Small intestine (tissue), 16 donors: ENCODE data around the gene OSBP2. TPM values are rescaled to one million over a fixed set of nuclear protein-coding genes. Genes with fewer than 3 reads are reported as not detected.

Experiments used
- DNase-seq, 2 donors: peaks; one replicate each; pipeline versions ENCODE4 v3.0.0 to v3.0.0-alpha.2; 2013
- FAIRE-seq: peaks from 2 replicates; lab custom pipeline; 2012; peaks lifted over from hg19 to GRCh38; lab: Jason Lieb, UNC
- H3K27ac ChIP-seq, 3 donors: one replicate each; pipeline ENCODE4 v1.5.1; 2013; ENCODE audit warnings: low read length in 2 of 3, mild to moderate bottlenecking in 2 of 3, control low read depth in 1 of 3, inconsistent platforms in 1 of 3, low read depth in 1 of 3, moderate library complexity in 1 of 3
- H3K27me3 ChIP-seq, 3 donors: one replicate each; pipeline ENCODE4 v1.6.1; 2013; ENCODE audit warnings: low read length in 3 of 3, inconsistent platforms in 1 of 3; ENCODE audit not compliant: control insufficient read depth in 3 of 3, insufficient read depth in 3 of 3
- H3K36me3 ChIP-seq, 3 donors: one replicate each; pipeline ENCODE4 v1.6.1; 2013; ENCODE audit warnings: low read length in 3 of 3, inconsistent platforms in 1 of 3, low read depth in 1 of 3, mild to moderate bottlenecking in 1 of 3, moderate library complexity in 1 of 3; ENCODE audit not compliant: control insufficient read depth in 3 of 3, insufficient read depth in 2 of 3
- H3K4me1 ChIP-seq, 3 donors: one replicate each; pipeline ENCODE4 v1.6.1; 2013; ENCODE audit warnings: low read length in 2 of 3, inconsistent platforms in 1 of 3, low read depth in 1 of 3, mild to moderate bottlenecking in 1 of 3, moderate library complexity in 1 of 3; ENCODE audit not compliant: control insufficient read depth in 3 of 3, insufficient read depth in 2 of 3
- H3K4me3 ChIP-seq, 3 donors: one replicate each; pipeline ENCODE4 v1.5.1; 2013; ENCODE audit warnings: low read length in 3 of 3, control low read depth in 1 of 3, inconsistent platforms in 1 of 3, low read depth in 1 of 3, mild to moderate bottlenecking in 1 of 3, moderate library complexity in 1 of 3
- H3K9me3 ChIP-seq, 2 donors: one replicate each; pipeline ENCODE4 v1.6.1; 2013; ENCODE audit warnings: low read depth in 1 of 2, low read length in 1 of 2; ENCODE audit not compliant: control insufficient read depth in 2 of 2, insufficient read depth in 1 of 2
- WGBS, 3 donors: extraction: QIAGEN DNeasy Blood & Tissue Kit; methylation state at CpG; one replicate each; pipeline ENCODE4 v1.1.7; 2013; 5-methylcytosine and 5-hydroxymethylcytosine counted together
- long read RNA-seq, 10 donors: transcript quantifications; one replicate each; lab custom pipeline, GENCODE V29; 2026
- polyA plus RNA-seq, 4 donors: library from polyadenylated mRNA; stranded (reverse) in 3 of 4; unstranded in 1 of 4; fragments of 200-250 nt in 3 of 4; fragments of 120-200 nt in 1 of 4; gene quantifications; one replicate each; pipeline versions ENCODE4 v1.2.1 to v1.2.3, GENCODE V29; 2013
- donor health status: healthy with polysubstance abuse.
- donor health status: control.
- donor health status: control.
- donor health status: Bipolar disorder and iron deficiency.
- donor health status: healthy.

The OSBP2 gene, protein sequence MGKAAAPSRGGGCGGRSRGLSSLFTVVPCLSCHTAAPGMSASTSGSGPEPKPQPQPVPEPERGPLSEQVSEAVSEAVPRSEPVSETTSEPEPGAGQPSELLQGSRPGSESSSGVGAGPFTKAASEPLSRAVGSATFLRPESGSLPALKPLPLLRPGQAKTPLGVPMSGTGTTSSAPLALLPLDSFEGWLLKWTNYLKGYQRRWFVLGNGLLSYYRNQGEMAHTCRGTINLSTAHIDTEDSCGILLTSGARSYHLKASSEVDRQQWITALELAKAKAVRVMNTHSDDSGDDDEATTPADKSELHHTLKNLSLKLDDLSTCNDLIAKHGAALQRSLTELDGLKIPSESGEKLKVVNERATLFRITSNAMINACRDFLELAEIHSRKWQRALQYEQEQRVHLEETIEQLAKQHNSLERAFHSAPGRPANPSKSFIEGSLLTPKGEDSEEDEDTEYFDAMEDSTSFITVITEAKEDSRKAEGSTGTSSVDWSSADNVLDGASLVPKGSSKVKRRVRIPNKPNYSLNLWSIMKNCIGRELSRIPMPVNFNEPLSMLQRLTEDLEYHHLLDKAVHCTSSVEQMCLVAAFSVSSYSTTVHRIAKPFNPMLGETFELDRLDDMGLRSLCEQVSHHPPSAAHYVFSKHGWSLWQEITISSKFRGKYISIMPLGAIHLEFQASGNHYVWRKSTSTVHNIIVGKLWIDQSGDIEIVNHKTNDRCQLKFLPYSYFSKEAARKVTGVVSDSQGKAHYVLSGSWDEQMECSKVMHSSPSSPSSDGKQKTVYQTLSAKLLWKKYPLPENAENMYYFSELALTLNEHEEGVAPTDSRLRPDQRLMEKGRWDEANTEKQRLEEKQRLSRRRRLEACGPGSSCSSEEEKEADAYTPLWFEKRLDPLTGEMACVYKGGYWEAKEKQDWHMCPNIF
- 10 to 100 TPM in 1 of 4 donors, 1 to 10 TPM in 3; 1.3 to 99.3 (median 1.8) TPM for polyA plus RNA-seq
- long read RNA-seq, donor 1, transcript OSBP2-206 (12 exons, 3,050 nt) = major isoform, 8 of 46 reads
- long read RNA-seq, donor 1, partial matches to known transcripts = 37 of 46 reads
- long read RNA-seq, donor 1, other reads (novel, unspliced or antisense) = 0 of 46 reads
- long read RNA-seq, donor 2, full-length matches to known transcripts = 2 of 2 reads
- long read RNA-seq, donor 2, partial matches to known transcripts = 0 of 2 reads
- long read RNA-seq, donor 2, other reads (novel, unspliced or antisense) = 0 of 2 reads
- long read RNA-seq, donor 3, partial matches to known transcripts = 9 of 10 reads
- long read RNA-seq, donor 3, other reads (novel, unspliced or antisense) = 0 of 10 reads
- long read RNA-seq, donor 4 = 0 reads
- long read RNA-seq, donor 5, partial matches to known transcripts = 0 of 2 reads
- long read RNA-seq, donor 5, other reads (novel, unspliced or antisense) = 0 of 2 reads
- long read RNA-seq, donor 6, partial matches to known transcripts = 6 of 10 reads
- long read RNA-seq, donor 6, other reads (novel, unspliced or antisense) = 0 of 10 reads
- long read RNA-seq, donor 7, partial matches to known transcripts = 34 of 34 reads
- long read RNA-seq, donor 7, other reads (novel, unspliced or antisense) = 0 of 34 reads
- long read RNA-seq, donor 8 = 0 reads
- long read RNA-seq, donor 9, partial matches to known transcripts = 0 of 2 reads
- long read RNA-seq, donor 9, other reads (novel, unspliced or antisense) = 0 of 2 reads
- long read RNA-seq, donor 10, partial matches to known transcripts = 6 of 10 reads
- long read RNA-seq, donor 10, other reads (novel, unspliced or antisense) = 0 of 10 reads

DNA sequence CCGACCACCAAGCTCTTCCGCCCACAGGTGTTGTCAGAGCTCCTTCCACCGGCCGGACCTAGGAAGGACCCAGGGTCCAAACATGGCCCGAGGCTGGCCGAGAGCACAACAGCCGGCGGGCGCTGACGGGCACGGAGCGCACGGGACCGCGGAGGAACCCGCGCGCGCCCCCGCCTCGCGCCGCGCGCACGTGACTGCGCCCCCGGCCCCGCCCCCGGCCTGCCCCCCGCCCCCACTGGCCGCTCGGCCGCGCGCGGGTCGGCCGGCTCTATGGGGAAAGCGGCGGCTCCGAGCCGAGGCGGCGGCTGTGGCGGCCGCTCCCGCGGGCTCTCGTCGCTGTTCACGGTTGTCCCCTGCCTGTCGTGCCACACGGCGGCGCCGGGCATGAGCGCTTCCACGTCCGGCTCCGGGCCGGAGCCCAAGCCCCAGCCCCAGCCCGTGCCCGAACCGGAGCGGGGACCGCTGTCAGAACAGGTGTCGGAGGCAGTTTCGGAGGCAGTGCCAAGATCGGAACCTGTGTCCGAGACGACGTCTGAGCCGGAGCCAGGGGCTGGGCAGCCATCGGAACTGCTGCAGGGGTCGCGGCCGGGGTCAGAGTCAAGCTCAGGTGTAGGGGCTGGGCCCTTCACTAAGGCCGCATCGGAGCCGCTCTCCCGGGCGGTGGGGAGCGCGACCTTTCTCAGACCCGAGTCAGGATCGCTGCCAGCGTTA lies at the start of gene OSBP2:
Gene OSBP2 (plus strand): TSS at position 235 of the 711 bp plus-strand sequence. CDS start 36 bp downstream, at position 271.
- no peaks in the 10 kb centered on the region for H3K9me3 ChIP-seq
- peak within 1 kb of the TSS; percentile 23 to 66 (median 63) for H3K4me3 ChIP-seq
- H3K27me3 ChIP-seq = peaks cover 0 to 4% (median 0%) of the 10 kb centered on the region in 3 donors
- FAIRE-seq (no peak), DNase-seq (peak; percentile 39 to 61)
- H3K36me3 ChIP-seq = no peaks in the 10 kb centered on the region
- H3K27ac ChIP-seq = peak within 1 kb of the TSS in 2 of 3 donors; percentile 51 to 73
- 1 to 7% (median 2%) methylated on average over 43 to 88 of the region's 88 CpGs for WGBS, 3 donors
- peaks cover 0 to 5% (median 0%) of the 10 kb centered on the region in 3 donors for H3K4me1 ChIP-seq

DNA sequence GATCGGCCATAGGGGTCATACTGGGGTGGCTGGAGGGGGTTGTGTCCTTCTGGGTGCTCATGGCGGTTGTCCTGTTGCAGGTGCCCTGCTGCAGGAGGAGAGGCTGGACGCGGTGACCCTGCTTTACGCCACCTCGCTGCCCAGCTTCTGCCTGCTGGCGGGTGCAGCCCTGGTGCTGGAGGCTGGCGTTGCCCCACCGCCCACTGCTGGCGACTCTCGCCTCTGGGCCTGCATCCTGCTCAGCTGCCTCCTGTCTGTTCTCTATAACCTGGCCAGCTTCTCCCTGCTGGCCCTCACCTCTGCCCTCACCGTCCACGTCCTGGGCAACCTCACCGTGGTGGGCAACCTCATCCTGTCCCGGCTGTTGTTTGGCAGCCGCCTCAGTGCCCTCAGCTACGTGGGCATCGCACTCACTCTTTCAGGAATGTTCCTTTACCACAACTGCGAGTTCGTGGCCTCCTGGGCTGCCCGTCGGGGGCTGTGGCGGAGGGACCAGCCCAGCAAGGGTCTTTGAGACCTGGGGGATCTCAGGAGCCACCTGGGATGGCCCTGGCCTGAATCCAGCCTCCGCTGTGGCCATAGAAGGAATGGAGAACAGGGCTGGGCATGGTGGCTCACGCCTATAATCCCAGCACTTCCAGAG lies 48.0 kb upstream of the OSBP2 start:
- Histone ChIP-seq H3K4me3 (no peak overlapping the region), H3K27me3 (no peaks in the 10 kb centered on the region), H3K36me3 (no peaks in the 10 kb centered on the region), H3K9me3 (no peaks in the 10 kb centered on the region), H3K27ac (no peak overlapping the region), H3K4me1 (no peaks in the 10 kb centered on the region)
- no peak for FAIRE-seq
- 92 to 96% (median 95%) methylated on average over 23 to 25 of the region's 25 CpGs for WGBS, 3 donors
- DNase-seq = no peak

- Histone ChIP-seq H3K9me3 (no peaks in the 10 kb centered on the region), H3K4me1 (no peaks in the 10 kb centered on the region), H3K36me3 (no peaks in the 10 kb centered on the region), H3K27me3 (no peaks in the 10 kb centered on the region), H3K27ac (no peak overlapping the region), H3K4me3 (no peak overlapping the region)
- FAIRE-seq (no peak), DNase-seq (no peak)
- 88 to 92% (median 88%) methylated on average over 3 of the region's 3 CpGs for WGBS, 3 donors
These were observed 47.1 kb upstream of the OSBP2 start for GRCh38 chr22:30647536-30647935.

DNA sequence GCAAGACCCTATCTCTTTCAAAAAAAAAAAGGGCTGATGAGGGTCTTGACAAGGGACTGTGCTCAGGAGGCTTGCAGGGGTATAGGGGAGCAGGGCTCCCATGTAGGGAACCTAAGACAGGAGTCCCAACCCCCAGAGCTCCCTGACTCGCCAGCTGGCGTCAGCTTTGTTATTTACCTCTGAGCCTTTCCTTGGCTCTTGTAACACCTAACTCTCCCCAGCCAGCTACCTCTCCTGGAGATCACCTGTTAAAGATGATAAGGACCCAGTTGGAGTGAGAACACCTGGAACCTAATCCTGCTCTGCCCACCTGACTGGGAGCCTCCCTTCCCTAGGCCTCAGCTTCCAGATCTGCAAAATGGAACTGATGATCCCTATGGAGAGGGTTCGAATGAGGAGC lies 45.8 kb upstream of the OSBP2 start:
- 54 to 83% (median 67%) methylated on average over 3 of the region's 3 CpGs for WGBS, 3 donors
- no peaks in the 10 kb centered on the region for H3K27me3 ChIP-seq
- DNase-seq = peak in 1 of 2 donors; percentile 19
- no peak for FAIRE-seq
- H3K9me3 ChIP-seq = no peaks in the 10 kb centered on the region
- H3K4me3 ChIP-seq = no peak overlapping the region
- H3K4me1 ChIP-seq = peaks cover 0 to 2% (median 0%) of the 10 kb centered on the region in 3 donors
- H3K36me3 ChIP-seq = no peaks in the 10 kb centered on the region
- H3K27ac ChIP-seq = no peak overlapping the region

DNA sequence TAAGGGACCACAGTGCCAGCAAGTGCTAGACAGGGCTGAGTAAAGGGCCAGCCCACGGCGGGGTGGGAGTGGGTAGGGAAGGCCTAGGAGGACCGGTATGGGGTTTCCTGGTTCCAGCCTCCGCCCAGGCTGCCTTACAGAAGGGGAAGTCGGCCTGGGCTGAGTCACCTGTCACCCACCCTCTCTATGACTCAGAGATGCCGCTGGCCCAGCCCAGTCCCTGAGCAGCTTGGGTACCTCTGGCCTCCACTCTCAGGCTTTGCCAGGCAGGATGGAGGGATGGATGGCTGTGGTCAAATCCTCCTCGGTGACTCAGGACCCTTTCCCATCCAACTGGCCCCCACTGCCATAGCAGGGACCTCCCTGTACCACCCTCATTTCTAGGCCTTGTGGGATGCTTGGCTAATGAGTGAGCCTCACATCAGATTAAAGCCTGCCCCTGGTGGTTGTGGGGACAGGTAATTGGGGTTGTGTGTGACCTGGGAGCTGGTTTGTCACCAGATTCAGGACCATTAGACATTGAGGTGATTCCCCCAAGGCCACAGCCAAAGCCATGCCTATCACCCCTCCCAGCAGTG lies 45.2 kb upstream of the OSBP2 start:
- peak; percentile 37 to 79 for DNase-seq
- peaks cover 0 to 5% (median 0%) of the 10 kb centered on the region in 3 donors for H3K36me3 ChIP-seq
- H3K9me3 ChIP-seq = no peaks in the 10 kb centered on the region
- H3K4me3 ChIP-seq = no peak overlapping the region
- peaks cover 0 to 2% (median 0%) of the 10 kb centered on the region in 3 donors for H3K4me1 ChIP-seq
- no peak for FAIRE-seq
- no peaks in the 10 kb centered on the region for H3K27me3 ChIP-seq
- WGBS, 3 donors = 9 to 38% (median 33%) methylated on average over 7 of the region's 7 CpGs
- no peak overlapping the region for H3K27ac ChIP-seq

DNA sequence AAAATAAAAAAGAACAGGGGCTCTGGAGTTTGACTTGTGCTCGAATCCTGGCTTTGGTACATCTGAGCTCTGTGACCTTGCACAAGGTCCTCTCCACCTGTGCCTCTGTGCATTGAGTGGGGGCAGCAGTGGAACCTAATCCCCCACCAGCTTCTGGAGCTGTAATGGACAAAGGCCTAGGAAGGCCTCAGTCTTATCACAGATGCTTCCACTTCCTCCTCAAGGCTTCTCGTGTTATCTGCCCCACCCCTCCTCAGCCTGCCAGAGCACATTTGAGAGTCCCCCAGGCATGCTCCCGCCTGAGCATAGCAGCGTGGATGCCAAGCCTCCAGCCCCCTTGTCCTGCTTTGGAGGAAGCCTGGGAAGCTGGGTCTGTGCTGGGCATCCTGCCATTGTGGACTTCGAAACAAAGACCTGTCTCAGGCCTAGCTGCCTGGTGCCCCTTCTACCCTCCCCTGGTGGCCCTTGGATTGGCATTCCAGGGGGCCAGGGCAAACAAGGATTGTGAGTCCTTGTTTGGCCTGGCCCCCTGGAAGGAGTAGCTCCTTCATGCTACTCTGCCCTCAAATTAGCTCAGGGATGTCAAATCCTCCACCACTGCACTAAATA lies 44.1 kb upstream of the OSBP2 start:
- H3K27me3 ChIP-seq = no peaks in the 10 kb centered on the region
- DNase-seq (peak; percentile 17 to 42), FAIRE-seq (no peak)
- H3K27ac ChIP-seq = no peak overlapping the region
- no peak overlapping the region for H3K4me3 ChIP-seq
- WGBS, 3 donors = 45 to 51% (median 51%) methylated on average over 5 of the region's 5 CpGs
- peaks cover 0 to 11% (median 0%) of the 10 kb centered on the region in 3 donors for H3K36me3 ChIP-seq
- no peaks in the 10 kb centered on the region for H3K9me3 ChIP-seq
- peaks cover 0 to 2% (median 0%) of the 10 kb centered on the region in 3 donors for H3K4me1 ChIP-seq
